Measurements from ENCODE around the gene API5.

- TF ChIP-seq, protein P1, sequence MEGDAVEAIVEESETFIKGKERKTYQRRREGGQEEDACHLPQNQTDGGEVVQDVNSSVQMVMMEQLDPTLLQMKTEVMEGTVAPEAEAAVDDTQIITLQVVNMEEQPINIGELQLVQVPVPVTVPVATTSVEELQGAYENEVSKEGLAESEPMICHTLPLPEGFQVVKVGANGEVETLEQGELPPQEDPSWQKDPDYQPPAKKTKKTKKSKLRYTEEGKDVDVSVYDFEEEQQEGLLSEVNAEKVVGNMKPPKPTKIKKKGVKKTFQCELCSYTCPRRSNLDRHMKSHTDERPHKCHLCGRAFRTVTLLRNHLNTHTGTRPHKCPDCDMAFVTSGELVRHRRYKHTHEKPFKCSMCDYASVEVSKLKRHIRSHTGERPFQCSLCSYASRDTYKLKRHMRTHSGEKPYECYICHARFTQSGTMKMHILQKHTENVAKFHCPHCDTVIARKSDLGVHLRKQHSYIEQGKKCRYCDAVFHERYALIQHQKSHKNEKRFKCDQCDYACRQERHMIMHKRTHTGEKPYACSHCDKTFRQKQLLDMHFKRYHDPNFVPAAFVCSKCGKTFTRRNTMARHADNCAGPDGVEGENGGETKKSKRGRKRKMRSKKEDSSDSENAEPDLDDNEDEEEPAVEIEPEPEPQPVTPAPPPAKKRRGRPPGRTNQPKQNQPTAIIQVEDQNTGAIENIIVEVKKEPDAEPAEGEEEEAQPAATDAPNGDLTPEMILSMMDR (IDR thresholded peaks at IDR 0.05) = no peak
- TF ChIP-seq POLR2A (IDR thresholded peaks at IDR 0.05) (no peak), POLR2AphosphoS5 (IDR thresholded peaks at IDR 0.05) (no peak)
Measured at GRCh38 chr11:43381802-43382201, 70.0 kb downstream of the API5 start.
